GM12878 (cell line): ENCODE data around the gene PRPF40B. TPM values are rescaled to one million over a fixed set of nuclear protein-coding genes. Genes with fewer than 3 reads are reported as not detected.

Experiments used
- ATAC-seq: fragments of 200-7000 bp; cut with Tn5 transposase; 3 replicates; pipeline ENCODE4 v1.9.1; 2020; ENCODE audit warnings: mild to moderate bottlenecking, moderate library complexity
- BruUV-seq: library from RNA; stranded (reverse); fragments of 400-500 nt; replicated peaks from 2 replicates; lab custom pipeline; 2021; lab: Mats Ljungman, UMichigan
- CTCF ChIA-PET: fragments of 300-600 bp; sonication (Branson Sonifier 250); formaldehyde crosslinking; extraction: SDS; loops from one replicate; lab custom pipeline; 2021; ENCODE audit warnings: inconsistent platforms; lab: Yijun Ruan, JAX
- POLR2A ChIA-PET: fragments of 350-600 bp; formaldehyde crosslinking; extraction: SDS; loops from one replicate; lab custom pipeline; 2021; ENCODE audit warnings: inconsistent platforms; lab: Charles Lee
- RAD21 ChIA-PET: fragments of 300-600 bp; sonication (Branson Sonifier 250); formaldehyde crosslinking; loops from one replicate; lab custom pipeline; 2023; ENCODE audit warnings: antibody characterized with exemption; ENCODE audit not compliant: unreplicated experiment; lab: Charles Lee
- SMC1A ChIA-PET: fragments of 300-600 bp; sonication (Branson Sonifier 250); formaldehyde crosslinking; loops from one replicate; lab custom pipeline; 2023; ENCODE audit not compliant: unreplicated experiment, uncharacterized antibody; lab: Charles Lee
- DNase-seq: peaks from one replicate; pipeline ENCODE4 v3.0.0-alpha.2; 2011; ENCODE audit warnings: low read depth, low spot score
- FAIRE-seq: peaks from 3 replicates; lab custom pipeline; 2011; peaks lifted over from hg19 to GRCh38; lab: Jason Lieb, UNC
- H2AFZ ChIP-seq: 2 replicates; pipeline ENCODE4 v1.6.0; 2011; ENCODE audit warnings: low read depth, low read length, control low read depth; ENCODE audit not compliant: control insufficient read depth
- H3K27ac ChIP-seq: 2 replicates; pipeline ENCODE4 v1.5.1; 2011; ENCODE audit warnings: control low read depth; ENCODE audit not compliant: control insufficient read depth, insufficient read depth
- H3K27me3 ChIP-seq, 2 experiments: replicated peaks in 1 of 2; 2 replicates each; pipeline versions ENCODE4 v1.6.0 to v1.6.1; 2011; ENCODE audit warnings: low read length in 1 of 2; ENCODE audit not compliant: control insufficient read depth in 2 of 2, insufficient read depth in 2 of 2
- H3K36me3 ChIP-seq, 2 experiments: 2 replicates each; pipeline ENCODE4 v1.5.1; 2011; ENCODE audit warnings: low read length in 1 of 2; ENCODE audit not compliant: control insufficient read depth in 2 of 2, insufficient read depth in 2 of 2
- H3K4me1 ChIP-seq: 2 replicates; pipeline ENCODE4 v1.6.1; 2011; ENCODE audit warnings: mild to moderate bottlenecking, low read length, moderate library complexity, mixed read lengths; ENCODE audit not compliant: control insufficient read depth, insufficient read depth
- H3K4me2 ChIP-seq: 2 replicates; pipeline ENCODE4 v1.6.0; 2011; ENCODE audit warnings: control low read depth; ENCODE audit not compliant: control insufficient read depth, insufficient read depth
- H3K4me3 ChIP-seq: fragments of 200-600 bp; sonication (generic); 2 replicates; pipeline ENCODE4 v1.5.1; 2016
- H3K79me2 ChIP-seq: 2 replicates; pipeline ENCODE4 v1.6.0; 2011; ENCODE audit warnings: low read length; ENCODE audit not compliant: control insufficient read depth, insufficient read depth
- H3K9ac ChIP-seq: 2 replicates; pipeline ENCODE4 v1.8.0; 2011; ENCODE audit warnings: low read length, control low read depth, mixed read lengths; ENCODE audit not compliant: control insufficient read depth, insufficient read depth
- H3K9me3 ChIP-seq: replicated peaks from 3 replicates; pipeline ENCODE4 v1.5.1; 2011; ENCODE audit warnings: mild to moderate bottlenecking, low read length; ENCODE audit not compliant: control insufficient read depth, insufficient read depth
- H4K20me1 ChIP-seq: 2 replicates; pipeline ENCODE4 v1.6.0; 2011; ENCODE audit not compliant: control insufficient read depth, insufficient read depth
- ASH2L ChIP-seq: fragments of 300-600, 200-600 bp; sonication (generic); IDR thresholded peaks from 2 replicates; pipeline ENCODE4 v1.6.1; 2017; ENCODE audit warnings: low read depth, mild to moderate bottlenecking, borderline replicate concordance
- BHLHE40 ChIP-seq, 2 experiments: fragments of 450-650 bp in 1 of 2; IDR thresholded peaks; 2 replicates each; pipeline ENCODE4 v1.6.1; 2011 to 2017; ENCODE audit warnings: low read depth in 2 of 2, borderline replicate concordance in 1 of 2, improper control_type of control experiment in 1 of 2, low read length in 1 of 2, mild to moderate bottlenecking in 1 of 2
- CREM ChIP-seq: IDR thresholded peaks from 2 replicates; pipeline ENCODE4 v1.6.1; 2014; ENCODE audit warnings: antibody characterized with exemption, low read depth
- EZH2 ChIP-seq: IDR thresholded peaks from 2 replicates; pipeline ENCODE4 v1.6.1; 2012; ENCODE audit warnings: low read depth, mild to moderate bottlenecking, control low read depth, inconsistent platforms, low read length, borderline replicate concordance; ENCODE audit not compliant: control insufficient read depth
- HSF1 ChIP-seq: fragments of 150-350 bp; IDR thresholded peaks from 2 replicates; pipeline ENCODE4 v1.6.1; 2014; ENCODE audit warnings: mild to moderate bottlenecking, low read depth, low read length
- NFXL1 ChIP-seq: fragments of 450-650 bp; IDR thresholded peaks from 2 replicates; pipeline ENCODE4 v1.6.1; 2017; ENCODE audit warnings: antibody characterized with exemption, mild to moderate bottlenecking, borderline replicate concordance
- SMAD1 ChIP-seq: fragments of 450-650 bp; IDR thresholded peaks from 2 replicates; pipeline ENCODE4 v1.6.1; 2018; ENCODE audit warnings: mild to moderate bottlenecking, low read depth; ENCODE audit not compliant: partially characterized antibody
- SPI1 ChIP-seq: IDR thresholded peaks from 2 replicates; pipeline ENCODE4 v1.6.1; 2011; ENCODE audit warnings: low read depth, mild to moderate bottlenecking, low read length, moderate library complexity, borderline replicate concordance; ENCODE audit not compliant: insufficient read depth
- SREBF2 ChIP-seq: IDR thresholded peaks from 2 replicates; pipeline ENCODE4 v1.6.1; 2012; ENCODE audit warnings: mild to moderate bottlenecking, low read length
- SUPT20H ChIP-seq: IDR thresholded peaks from 2 replicates; pipeline ENCODE4 v1.6.1; 2011; ENCODE audit warnings: low read depth, mild to moderate bottlenecking, low read length, moderate library complexity, borderline replicate concordance; ENCODE audit not compliant: control insufficient read depth
- ZZZ3 ChIP-seq: IDR thresholded peaks from 2 replicates; pipeline ENCODE4 v1.6.1; 2011; ENCODE audit warnings: low read depth; ENCODE audit not compliant: control insufficient read depth, insufficient read length
- WGBS: methylation state at CpG from one replicate; pipeline ENCODE4 v1.1.6; 2016; ENCODE audit warnings: low lambda C conversion rate; ENCODE audit not compliant: insufficient replicate concordance, insufficient coverage; ENCODE audit errors: missing lambda C conversion rate; 5-methylcytosine and 5-hydroxymethylcytosine counted together
- in situ Hi-C: fragments of 300-500 bp; cut with MboI; formaldehyde crosslinking; loops from 9 replicates; pipeline ENCODE4 v1.14.3; 2018; ENCODE audit warnings: mixed read lengths
- intact Hi-C: fragments of 100-400 bp; cut with micrococcal nuclease; formaldehyde crosslinking; loops from one replicate; pipeline ENCODE4 v1.14.2; 2022; ENCODE audit not compliant: unreplicated experiment
- polyA plus RNA-seq, 11 experiments: library from polyadenylated mRNA; depleted of rRNA in 4 of 11; unstranded in 6 of 11; stranded (reverse) in 5 of 11; fragments of >200 nt; fragmentation: Nextera tagmentation in 4 of 11; fragmentation: Illumina TruSeq in 1 of 11; extraction: Ambion mirVana in 4 of 11; extraction: Trizol in 1 of 11; gene quantifications; 1 replicate in 1 of 11; 2 replicates in 10 of 11; pipeline versions ENCODE4 v1.2.1 to v1.2.3, GENCODE V29; 2011 to 2016; ENCODE audit warnings: inconsistent platforms in 2 of 11, missing spikeins in 2 of 11, low read depth in 1 of 11
- total RNA-seq, 4 experiments: library from RNA; depleted of rRNA in 3 of 4; stranded (reverse); fragments of >200 nt in 3 of 4; fragmentation: Illumina TruSeq in 1 of 4; extraction: Trizol in 1 of 4; gene quantifications; 2 replicates each; pipeline versions ENCODE4 v1.2.1 to v1.2.3, GENCODE V29; 2013 to 2021
- TF ChIP-seq, protein P1 (sequence below): IDR thresholded peaks from 2 replicates; pipeline ENCODE4 v1.6.1; 2012; ENCODE audit warnings: low read depth, low read length, improper control_type of control experiment

Gene PRPF40B
- total and polyA plus RNA-seq, 10 of the 15 experiments (the other 5 are each of a cell fraction or from before 2014, with no cell fraction given) = 0.31 to 17.9 (median 7.3) TPM

GRCh38 chr12:49680075-49680474 is 56.7 kb downstream of the PRPF40B start:
- no peak overlapping the region for H3K4me3 ChIP-seq
- H3K9me3 ChIP-seq = no peaks in the 10 kb centered on the region
- TF ChIP-seq BHLHE40 (IDR thresholded peaks at IDR 0.05; ENCODE audit: borderline replicate concordance in 1 of 2, low read depth in 2 of 2, low read length in 1 of 2) = no peak
- no peak for TF ChIP-seq ASH2L
- TF ChIP-seq ZZZ3 = no peak
- no peak for TF ChIP-seq SPI1
- no peak for TF ChIP-seq SREBF2
- TF ChIP-seq HSF1 = no peak
- TF ChIP-seq CREM = no peak
- TF ChIP-seq SMAD1 = no peak
- TF ChIP-seq NFXL1 = no peak
- TF ChIP-seq EZH2 = no peak
- TF ChIP-seq, protein P1, sequence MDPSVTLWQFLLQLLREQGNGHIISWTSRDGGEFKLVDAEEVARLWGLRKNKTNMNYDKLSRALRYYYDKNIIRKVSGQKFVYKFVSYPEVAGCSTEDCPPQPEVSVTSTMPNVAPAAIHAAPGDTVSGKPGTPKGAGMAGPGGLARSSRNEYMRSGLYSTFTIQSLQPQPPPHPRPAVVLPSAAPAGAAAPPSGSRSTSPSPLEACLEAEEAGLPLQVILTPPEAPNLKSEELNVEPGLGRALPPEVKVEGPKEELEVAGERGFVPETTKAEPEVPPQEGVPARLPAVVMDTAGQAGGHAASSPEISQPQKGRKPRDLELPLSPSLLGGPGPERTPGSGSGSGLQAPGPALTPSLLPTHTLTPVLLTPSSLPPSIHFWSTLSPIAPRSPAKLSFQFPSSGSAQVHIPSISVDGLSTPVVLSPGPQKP = no peak
- no peak for TF ChIP-seq SUPT20H
- TF ChIP-seq, all 136 proteins: peak for 0
- H3K27me3 ChIP-seq = no peaks in the 10 kb centered on the region
- DNase-seq = no peak
- in situ Hi-C loops = no loop called here
- no peak overlapping the region for H3K27ac ChIP-seq
- H3K9ac ChIP-seq = no peak overlapping the region
- no peak overlapping the region for H2AFZ ChIP-seq
- H3K36me3 ChIP-seq = no peaks in the 10 kb centered on the region; a peak in 1 of 4 replicates
- CTCF ChIA-PET = interaction anchor here (0.7 to 4.4 kb wide), 6 partner anchors 9 to 61 kb away, joined by 3 to 17 read pairs (median 4); partner anchors contain the start of gene TMBIM6
- POLR2A ChIA-PET = interaction anchor here (1.0 to 5.6 kb wide), 4 partner anchors 7 to 16 kb away, joined by 3 to 44 read pairs (median 6); no protein-coding TSS in a partner anchor
- peaks cover 23% of the 10 kb centered on the region for H3K4me1 ChIP-seq
- no peaks in the 10 kb centered on the region for H4K20me1 ChIP-seq
- WGBS = 53% methylated on average over 1 of the region's 1 CpG
- no peak for FAIRE-seq
- ATAC-seq = no peak
- H3K79me2 ChIP-seq = peaks cover 76% of the 10 kb centered on the region
- SMC1A ChIA-PET = interaction anchor here (1.0 to 14.9 kb wide), 8 partner anchors 9 to 29 kb away, joined by 3 to 131 read pairs (median 4); no protein-coding TSS in a partner anchor
- RAD21 ChIA-PET = interaction anchor here (0.6 to 1.2 kb wide), 4 partner anchors 11 to 25 kb away, joined by 3 to 4 read pairs (median 4); no protein-coding TSS in a partner anchor
- no TSS peak for BruUV-seq
- intact Hi-C loops = no loop called here
- no peak overlapping the region for H3K4me2 ChIP-seq
